HG02884 (cell line): ENCODE measurements around the gene LEFTY2.
"Not testable (repeated sequence)": the region's sequence is repeated elsewhere in the genome, so short reads cannot be mapped to it uniquely, and the experiment has no call there.

ENCODE experiments used
- ATAC-seq: cut with Tn5 transposase; IDR thresholded peaks from one replicate; pipeline ENCODE4 v1.9.1; 2021; ENCODE audit warnings: mild to moderate bottlenecking, moderate library complexity; ENCODE audit not compliant: unreplicated experiment

Gene LEFTY2

GRCh38 chr1:225941187-225941941, at the start of gene LEFTY2:
Gene LEFTY2 (minus strand): TSS chr1:225941220. CDS start chr1:225941140, 80 bp downstream.
- no peak for ATAC-seq

- no peak for ATAC-seq
These were observed 46.7 kb upstream of the LEFTY2 start for GRCh38 chr1:225987491-225988316.

DNA sequence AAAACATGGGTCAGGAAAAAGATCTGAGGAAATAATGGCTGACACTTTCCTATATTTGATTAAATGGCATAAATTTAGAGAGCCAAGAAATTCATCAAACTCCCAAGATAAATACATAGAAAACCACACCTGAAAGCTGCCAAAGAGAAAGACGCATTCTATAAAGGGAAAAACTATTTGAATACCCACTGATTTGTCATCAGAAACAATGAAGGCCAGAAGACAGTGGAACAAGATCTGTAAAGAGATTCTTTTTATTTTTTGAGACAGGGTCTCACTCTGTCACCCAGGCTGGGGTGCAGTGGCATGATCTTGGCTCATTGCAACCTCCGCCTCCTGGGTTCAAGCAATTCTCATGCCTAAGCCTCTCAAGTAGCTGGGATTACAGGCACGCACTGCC, 40.7 kb upstream of the LEFTY2 start:
- no peak for ATAC-seq

DNA sequence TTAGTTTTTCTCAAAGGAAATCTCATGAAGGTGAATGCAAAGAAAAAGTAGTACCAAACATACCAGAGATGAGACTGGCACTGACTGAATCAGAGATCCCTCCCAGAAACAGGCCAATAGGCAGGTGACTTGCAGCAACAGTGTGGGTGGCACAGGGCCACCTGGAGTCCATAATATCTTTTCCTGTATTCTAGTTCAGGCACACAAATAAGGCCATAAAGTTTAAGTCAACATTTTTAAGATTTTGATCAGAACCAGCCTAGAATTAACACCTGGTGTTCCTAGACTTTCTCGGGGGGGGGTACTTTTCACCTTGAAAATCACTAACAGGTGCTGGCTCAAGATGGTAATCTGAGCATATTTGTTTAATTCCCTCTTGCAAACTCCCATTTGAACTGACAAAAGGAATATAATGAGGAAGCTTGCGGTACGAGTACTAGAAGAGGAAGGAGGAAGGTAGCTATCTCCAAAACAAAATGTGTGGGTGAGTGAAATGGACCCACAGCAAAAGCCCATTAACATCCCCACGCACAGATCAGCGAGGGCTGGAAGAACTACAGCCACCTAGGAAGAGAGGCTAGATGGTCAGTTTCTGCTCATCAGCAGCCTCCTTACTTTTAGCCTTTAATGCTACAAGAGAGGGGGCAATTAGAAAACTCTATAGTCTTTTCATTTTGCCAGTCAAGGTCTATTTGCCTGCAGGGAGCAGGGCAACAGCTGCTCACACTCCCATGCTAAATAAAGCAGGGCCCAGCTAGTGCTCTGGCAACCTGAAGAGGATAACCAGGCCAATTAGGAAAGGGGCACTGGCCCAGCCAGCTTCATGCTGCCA, 39.2 kb upstream of the LEFTY2 start:
- ATAC-seq = no peak

- ATAC-seq = no peak
These were observed 38.4 kb upstream of the LEFTY2 start for GRCh38 chr1:225979421-225979820.

DNA sequence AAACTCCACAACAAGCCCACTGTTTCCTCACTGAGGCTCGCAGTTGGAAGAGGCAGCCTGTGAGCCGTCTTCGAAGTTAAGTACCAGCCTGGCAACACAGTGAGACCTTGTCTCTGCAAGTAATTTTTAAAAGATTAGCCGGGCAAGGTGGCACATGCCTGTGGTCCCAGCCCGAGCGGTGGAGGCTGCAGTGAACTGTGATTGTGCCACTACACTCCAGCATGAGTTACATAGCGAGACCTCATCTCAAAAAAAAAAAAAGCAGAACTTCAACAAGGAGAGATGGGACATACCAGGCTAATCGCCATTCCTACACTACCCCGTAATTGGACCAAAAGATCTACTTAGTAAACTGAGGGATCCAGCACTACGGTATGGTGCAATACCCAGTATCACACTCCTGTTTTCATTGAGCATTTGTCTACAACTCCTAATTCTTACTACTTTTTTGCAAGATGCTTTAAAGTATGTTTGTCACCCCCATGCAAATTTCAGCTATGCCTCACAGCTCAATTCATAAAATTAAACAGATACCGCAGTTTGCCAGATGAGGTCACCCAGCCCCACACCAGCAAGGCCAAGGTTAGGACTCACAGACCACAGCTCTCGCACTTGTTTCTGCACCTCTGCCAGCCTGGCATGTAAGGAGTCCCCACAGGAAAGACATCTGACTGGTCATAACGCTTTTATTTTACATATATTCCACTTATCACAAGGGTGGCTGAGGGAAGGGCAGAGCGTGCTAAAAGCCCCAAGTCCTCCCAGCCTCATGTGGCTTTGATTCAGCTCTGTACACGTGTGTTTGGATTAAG, 37.1 kb upstream of the LEFTY2 start:
- peak; percentile 56 for ATAC-seq

DNA sequence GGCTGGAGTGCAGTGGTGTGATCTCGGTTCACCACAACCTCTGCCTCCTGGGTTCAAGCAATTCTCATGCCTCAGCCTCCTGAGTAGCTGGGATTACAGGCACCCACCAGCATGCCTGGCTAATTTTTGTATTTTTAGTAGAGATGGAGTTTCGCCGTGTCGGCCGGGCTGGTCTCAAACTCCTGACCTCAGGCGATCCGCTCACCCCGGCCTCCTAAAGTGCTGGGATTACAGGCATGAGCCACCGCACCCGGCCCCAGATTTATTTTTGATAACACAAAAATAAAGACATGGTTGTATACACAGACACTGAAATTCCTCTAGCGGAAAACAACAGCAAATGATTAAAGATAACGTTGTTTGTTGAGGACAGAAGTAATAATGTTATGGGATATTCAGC, 34.1 kb upstream of the LEFTY2 start:
- ATAC-seq = not testable (repeated sequence)

- ATAC-seq = no peak
These were observed 33.4 kb upstream of the LEFTY2 start for GRCh38 chr1:225974454-225974853.

DNA sequence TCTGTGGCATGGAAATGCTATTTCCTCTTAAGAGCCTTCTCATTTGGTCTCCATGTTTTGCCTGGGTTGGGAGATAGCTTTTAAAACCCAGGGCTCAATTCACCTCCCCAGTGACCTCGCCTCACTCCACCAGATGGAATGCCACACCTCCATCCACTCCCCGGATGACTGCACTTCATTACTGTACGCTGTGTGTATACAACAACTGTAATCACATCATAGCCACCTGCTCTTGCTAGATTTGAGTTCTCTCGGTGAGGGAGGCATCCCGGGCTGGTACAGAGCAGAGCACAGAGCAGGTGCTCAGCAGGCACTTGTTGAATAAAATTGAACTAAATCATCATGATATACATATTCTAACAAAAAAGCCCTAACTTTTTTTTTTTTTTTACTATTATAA, 32.1 kb upstream of the LEFTY2 start:
- no peak for ATAC-seq

- ATAC-seq = no peak
These were observed 31.5 kb upstream of the LEFTY2 start for GRCh38 chr1:225972344-225973152.

DNA sequence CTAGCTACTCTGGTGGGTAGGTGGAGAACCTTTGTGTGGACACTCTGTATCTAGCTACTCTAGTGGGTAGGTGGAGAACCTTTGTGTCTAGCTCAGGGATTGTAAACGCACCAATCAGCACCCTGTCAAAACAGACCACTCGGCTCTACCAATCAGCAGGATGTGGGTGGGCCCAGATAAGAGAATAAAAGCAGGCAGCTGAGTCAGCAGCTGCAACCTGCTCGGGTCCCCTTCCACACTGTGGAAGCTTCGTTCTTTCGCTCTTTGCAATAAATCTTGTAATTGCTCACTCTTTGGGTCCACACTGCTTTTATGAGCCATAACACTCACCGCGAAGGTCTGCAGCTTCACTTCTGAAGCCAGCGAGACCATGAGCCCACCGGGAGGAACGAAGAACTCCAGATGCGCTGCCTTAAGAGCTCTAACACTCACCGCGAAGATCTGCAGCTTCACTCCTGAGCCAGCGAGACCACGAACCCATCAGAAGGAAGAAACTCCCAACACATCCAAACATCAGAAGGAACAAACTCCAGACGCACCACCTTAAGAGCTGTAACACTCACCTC, 29.7 kb upstream of the LEFTY2 start:
- not testable (repeated sequence) for ATAC-seq

- not testable (repeated sequence) for ATAC-seq
These were observed 28.7 kb upstream of the LEFTY2 start for GRCh38 chr1:225969751-225970150.

GRCh38 chr1:225965231-225965630, 24.2 kb upstream of the LEFTY2 start:
- no peak for ATAC-seq

- ATAC-seq = no peak
These were observed 22.9 kb upstream of the LEFTY2 start for GRCh38 chr1:225963735-225964530.

DNA sequence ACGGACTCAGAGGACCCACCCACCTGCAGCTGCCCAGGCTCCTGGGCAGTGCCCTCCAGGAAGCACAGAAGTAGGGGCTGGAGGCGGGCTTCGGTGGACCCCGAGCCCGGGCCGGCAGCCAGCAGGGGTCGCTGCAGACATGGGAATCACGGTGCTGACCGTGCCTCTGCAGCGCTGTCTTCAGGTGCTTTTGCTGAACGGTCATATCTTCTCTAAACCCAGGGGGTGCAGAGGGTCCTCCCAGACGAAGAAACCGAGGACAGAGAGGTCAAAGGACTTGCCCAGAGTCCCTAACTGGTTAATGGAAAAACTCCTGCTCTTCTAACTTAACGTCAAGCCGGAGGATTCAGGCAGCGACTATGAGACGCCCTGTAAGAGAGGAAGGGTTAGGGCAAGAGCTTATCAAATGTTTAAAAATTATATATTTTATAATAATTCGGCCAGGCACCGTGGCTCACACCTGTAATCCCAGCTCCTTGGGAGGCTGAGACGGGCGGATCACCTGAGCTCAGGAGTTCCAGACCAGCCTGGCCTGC, 21.5 kb upstream of the LEFTY2 start:
- ATAC-seq = peak; percentile 74

- ATAC-seq = no peak
These were observed 20.8 kb upstream of the LEFTY2 start for GRCh38 chr1:225961659-225962439.

DNA sequence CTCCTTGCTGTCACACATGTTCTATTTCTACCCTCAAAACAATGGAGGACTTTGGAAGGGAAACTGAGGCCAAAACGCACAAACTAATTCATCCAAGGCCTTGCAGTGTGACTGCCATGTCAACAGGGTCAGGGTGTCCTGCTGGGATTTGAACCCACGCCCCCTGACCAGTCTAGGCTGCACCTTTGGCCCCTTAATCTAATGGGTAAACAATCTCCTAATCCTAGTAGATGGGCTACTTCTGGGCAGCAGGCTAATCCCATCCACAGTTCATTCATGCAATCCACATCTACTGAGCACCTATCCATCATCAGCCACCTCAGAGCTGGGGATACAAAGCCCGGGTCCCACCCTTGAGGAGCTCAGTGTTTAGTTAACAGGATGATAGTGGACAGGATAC, 17.0 kb upstream of the LEFTY2 start:
- ATAC-seq = no peak
